Dermis blood vessel endothelial cell (primary cell): ENCODE measurements around the gene RBL2. TPM values are rescaled to one million over a fixed set of nuclear protein-coding genes. Genes with fewer than 3 reads are reported as not detected.
A peak's percentile ranks its signal among the peaks of the same experiment; 100 is the strongest.
"Not testable (repeated sequence)": the region's sequence is repeated elsewhere in the genome, so short reads cannot be mapped to it uniquely, and the experiment has no call there.

Source experiments
- DNase-seq: peaks from one replicate; pipeline ENCODE4 v3.0.0; 2010
- total RNA-seq: library from RNA; depleted of rRNA; stranded (reverse); fragments of >200 nt; gene quantifications from 2 replicates; pipeline ENCODE4 v1.2.3, GENCODE V29; 2014

The RBL2 gene
- total RNA-seq, 1 donor from 2014 or later: 60.9 TPM

GRCh38 chr16:53509906-53510703 is 75.8 kb downstream of the RBL2 start:
- peak; percentile 92 for DNase-seq

- DNase-seq: no peak
Measured at GRCh38 chr16:53510704-53511070, 76.4 kb downstream of the RBL2 start.

- DNase-seq: no peak
Measured at GRCh38 chr16:53511084-53511402, 76.8 kb downstream of the RBL2 start.

GRCh38 chr16:53511403-53512280 is 77.4 kb downstream of the RBL2 start:
- peak; percentile 17 for DNase-seq

GRCh38 chr16:53512795-53513194 is 78.5 kb downstream of the RBL2 start:
- not testable (repeated sequence) for DNase-seq

GRCh38 chr16:53515259-53515658 is 81.0 kb downstream of the RBL2 start:
- peak; percentile 99 for DNase-seq

- peak; percentile 54 for DNase-seq
Measured at GRCh38 chr16:53515811-53516210, 81.5 kb downstream of the RBL2 start.

- DNase-seq: peak; percentile 19
Measured at GRCh38 chr16:53517851-53518250, 83.6 kb downstream of the RBL2 start.

GRCh38 chr16:53518550-53519416 is 84.5 kb downstream of the RBL2 start:
- DNase-seq: peak; percentile 99

GRCh38 chr16:53519417-53520091 is 85.3 kb downstream of the RBL2 start:
- DNase-seq: no peak

GRCh38 chr16:53523126-53523804 is 89.0 kb downstream of the RBL2 start:
- no peak for DNase-seq

GRCh38 chr16:53523971-53524548 is 89.8 kb downstream of the RBL2 start:
- DNase-seq: no peak

GRCh38 chr16:53528797-53529196 is 94.5 kb downstream of the RBL2 start:
- DNase-seq: no peak

GRCh38 chr16:53529513-53529912 is 95.2 kb downstream of the RBL2 start:
- no peak for DNase-seq

GRCh38 chr16:53530046-53530445 is 95.8 kb downstream of the RBL2 start:
- DNase-seq: no peak

GRCh38 chr16:53530741-53531140 is 96.5 kb downstream of the RBL2 start:
- no peak for DNase-seq

GRCh38 chr16:53534206-53534605 is 99.9 kb downstream of the RBL2 start:
- DNase-seq: no peak

- DNase-seq: no peak
Measured at GRCh38 chr16:53537626-53538025, 103.4 kb downstream of the RBL2 start.

GRCh38 chr16:53539346-53539745 is 105.1 kb downstream of the RBL2 start:
- not testable (repeated sequence) for DNase-seq

- DNase-seq: not testable (repeated sequence)
Measured at GRCh38 chr16:53539759-53540718, 105.8 kb downstream of the RBL2 start.
